Pancreas (tissue), 10 donors: Measurements from ENCODE around the gene S100A2. TPM values are rescaled to one million over a fixed set of nuclear protein-coding genes. Genes with fewer than 3 reads are reported as not detected.

Experiments used
- ATAC-seq, 4 donors: fragments of 200-7000 bp; cut with Tn5 transposase; one replicate each; pipeline versions ENCODE4 v1.8.0 to v1.9.1; 2020; ENCODE audit warnings: mild to moderate bottlenecking in 4 of 4, moderate library complexity in 4 of 4
- DNase-seq, 6 donors: peaks; one replicate each; pipeline ENCODE4 v3.0.0-alpha.2; 2020
- FAIRE-seq: peaks from 2 replicates; lab custom pipeline; 2012; peaks lifted over from hg19 to GRCh38; lab: Jason Lieb, UNC
- H3K27ac ChIP-seq, 4 donors: fragments of 200-600 bp; sonication (generic); 1 replicate in 3 of 4; 2 replicates in 1 of 4; pipeline versions ENCODE4 v1.5.0 to v1.8.0; 2020
- H3K27me3 ChIP-seq, 4 donors: fragments of 200-600 bp; one replicate each; pipeline ENCODE4 v1.8.0; 2021
- H3K36me3 ChIP-seq, 3 donors: fragments of 200-600 bp; sonication (generic) in 1 of 3; one replicate each; pipeline versions ENCODE4 v1.5.0 to v1.8.0; 2020 to 2021
- H3K4me1 ChIP-seq, 3 donors: fragments of 200-600 bp; one replicate each; pipeline ENCODE4 v1.8.0; 2021
- H3K4me3 ChIP-seq, 4 donors: fragments of 200-600 bp; sonication (generic) in 2 of 4; one replicate each; pipeline versions ENCODE4 v1.5.0 to v1.8.0; 2020 to 2021
- H3K9me3 ChIP-seq, 4 donors: fragments of 200-600 bp; one replicate each; pipeline ENCODE4 v1.8.0; 2021
- CTCF ChIP-seq, 4 donors: fragments of 200-600 bp; sonication (generic) in 3 of 4; IDR thresholded peaks; one replicate each; pipeline versions ENCODE4 v1.5.0 to v1.8.0; 2021; ENCODE audit warnings: antibody characterized with exemption in 4 of 4
- WGBS, 2 donors: extraction: QIAGEN DNeasy Blood & Tissue Kit; methylation state at CpG; one replicate each; pipeline ENCODE4 v1.1.7; 2013; 5-methylcytosine and 5-hydroxymethylcytosine counted together
- intact Hi-C, 3 donors: fragments of 100-400 bp; cut with DNase I; formaldehyde crosslinking; loops; one replicate each; pipeline versions ENCODE4 v1.11.1 to v1.14.2; 2022
- polyA plus RNA-seq, 2 donors: library from polyadenylated mRNA; stranded (reverse); fragments of 200-250 nt; gene quantifications; one replicate each; pipeline ENCODE4 v1.2.3, GENCODE V29; 2013
- total RNA-seq, 6 donors: library from RNA; stranded (reverse); fragmentation: NEBNext Ultra II Directional in 4 of 6; extraction: Animal tissue kit (Norgen Biotek cat#: 25700) in 4 of 6; gene quantifications; one replicate each; pipeline versions ENCODE4 v1.2.1 to v1.2.4, GENCODE V29; 2021 to 2023
- donor health status: healthy with polysubstance abuse.
- donor health status: DM: no; HTN: no; CAD: no; lungs with moderate emphysema.
- donor health status: DM: no; HTN: no; CAD: no.
- donor health status: control.
- donor health status: control.
- donor health status: Bipolar disorder and iron deficiency.
- donor health status: DM: yes; HTN: yes; CAD: no.
- donor health status: DM: no; HTN: no; CAD: no.
- donor health status: DM: no; HTN: no; CAD: no.
- donor health status: DM: yes; HTN: yes; CAD: no.

S100A2 gene
- total and polyA plus RNA-seq, 8 donors: 0.60 to 2.8 (median 1.3) TPM; not detected in 2

DNA sequence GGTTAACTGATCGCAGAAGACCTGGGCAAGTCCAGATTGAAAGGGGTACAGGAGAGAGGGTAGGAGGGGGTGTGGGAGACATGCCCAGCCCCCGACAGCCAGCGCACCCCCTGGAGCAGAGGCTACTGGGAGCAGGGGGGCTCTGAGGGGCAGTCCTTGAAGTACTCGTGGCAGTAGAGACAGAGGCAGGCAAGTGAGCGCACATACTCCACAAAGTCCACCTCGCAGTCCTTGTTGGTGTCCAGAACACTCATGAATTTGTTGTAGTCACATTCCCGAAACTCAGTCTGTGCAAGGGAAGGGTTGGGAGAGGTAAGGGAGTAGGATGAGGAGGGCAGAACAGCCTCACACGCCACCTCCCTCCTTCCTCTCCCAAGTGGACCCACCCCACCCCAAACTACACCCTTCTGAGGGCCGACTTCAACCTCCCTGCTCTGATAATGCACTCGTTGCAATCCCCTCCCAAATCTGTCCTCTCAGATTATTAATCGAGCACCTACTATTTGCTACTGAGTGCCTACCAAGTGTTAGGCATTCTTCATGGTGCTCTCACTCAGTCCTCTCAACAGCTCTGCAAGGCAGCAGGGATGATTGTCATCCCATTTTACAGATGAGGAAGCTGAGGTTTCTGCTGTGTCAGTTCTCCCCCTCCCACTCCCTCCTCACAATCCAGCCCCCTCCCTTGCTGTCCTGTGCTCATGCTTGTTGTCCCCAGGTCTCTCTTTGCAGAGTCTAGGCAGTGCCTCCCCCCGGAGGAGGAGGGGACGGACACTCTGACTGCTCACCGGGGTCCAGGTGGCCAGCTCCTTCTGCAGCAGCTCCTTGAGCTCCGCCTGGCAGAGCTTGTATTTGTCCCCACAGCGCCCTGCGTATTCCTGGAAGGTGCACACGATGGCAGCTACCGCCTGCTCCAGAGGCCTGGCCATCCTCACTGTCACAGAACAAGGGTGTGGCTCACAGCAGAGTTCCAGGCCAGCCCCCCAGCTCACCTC, 17.8 kb downstream of the S100A2 start:
- peak in 1 of 6 donors; percentile 25 for DNase-seq
- H3K27ac ChIP-seq: no peak overlapping the region

GRCh38 chr1:153546796-153547559, 18.7 kb downstream of the S100A2 start:
- DNase-seq (peak in 1 of 6 donors; percentile 33), FAIRE-seq (no peak), ATAC-seq (no peak)
- H3K27me3 ChIP-seq: no peaks in the 10 kb centered on the region
- intact Hi-C loops: no loop called here
- TF ChIP-seq CTCF (IDR thresholded peaks at IDR 0.05): no peak
- no peak overlapping the region for H3K27ac ChIP-seq
- H3K9me3 ChIP-seq: no peaks in the 10 kb centered on the region
- no peaks in the 10 kb centered on the region for H3K36me3 ChIP-seq
- H3K4me3 ChIP-seq: no peak overlapping the region
- WGBS, 2 donors: 78 to 86% methylated on average over 14 of the region's 14 CpGs
- peaks cover 0 to 20% (median 5%) of the 10 kb centered on the region in 3 donors for H3K4me1 ChIP-seq

More for the DNA sequence above, 17.8 kb downstream of the S100A2 start:
- intact Hi-C loops: no loop called here
- 86% methylated on average over 19 of the region's 19 CpGs for WGBS, 2 donors
- FAIRE-seq (no peak), ATAC-seq (no peak)
- no peak for TF ChIP-seq CTCF (IDR thresholded peaks at IDR 0.05)
- H3K36me3 ChIP-seq: no peaks in the 10 kb centered on the region
- no peak overlapping the region for H3K4me3 ChIP-seq
- peaks cover 0 to 20% (median 5%) of the 10 kb centered on the region in 3 donors for H3K4me1 ChIP-seq
- no peaks in the 10 kb centered on the region for H3K9me3 ChIP-seq
- no peaks in the 10 kb centered on the region for H3K27me3 ChIP-seq

- no peak for FAIRE-seq
- Histone ChIP-seq H3K36me3 (no peaks in the 10 kb centered on the region), H3K4me3 (no peak overlapping the region), H3K27ac (no peak overlapping the region), H3K9me3 (no peaks in the 10 kb centered on the region), H3K4me1 (peaks cover 0 to 20% (median 5%) of the 10 kb centered on the region in 3 donors), H3K27me3 (no peaks in the 10 kb centered on the region)
- 89 to 94% methylated on average over 8 of the region's 8 CpGs for WGBS, 2 donors
- no peak for ATAC-seq
- TF ChIP-seq CTCF (IDR thresholded peaks at IDR 0.05): no peak
- intact Hi-C loops: no loop called here
- DNase-seq: peak in 1 of 6 donors; percentile 21
Observed at GRCh38 chr1:153546371-153546770, 19.3 kb downstream of the S100A2 start.

- FAIRE-seq (no peak), DNase-seq (peak; percentile 86 to 94 (median 94)), ATAC-seq (peak; percentile 91 to 95 (median 94))
- TF ChIP-seq CTCF (IDR thresholded peaks at IDR 0.05): no peak
- Histone ChIP-seq H3K9me3 (no peaks in the 10 kb centered on the region), H3K27ac (peak within 1 kb of the TSS; percentile 28 to 78 (median 44)), H3K4me3 (peak within 1 kb of the TSS in 1 of 4 donors; percentile 25), H3K4me1 (peaks cover 0 to 20% (median 5%) of the 10 kb centered on the region in 3 donors), H3K27me3 (no peaks in the 10 kb centered on the region), H3K36me3 (no peaks in the 10 kb centered on the region)
- WGBS, 2 donors: 56 to 58% methylated on average over 19 of the region's 19 CpGs
- intact Hi-C loops: no loop called here
Observed at GRCh38 chr1:153545067-153546055, 20.3 kb downstream of the S100A2 start, which contains the start of gene S100A4. S100A4 (minus strand) TSS chr1:153545806; CDS start chr1:153544794, 1,012 bp downstream.
